ENCODE data around the gene MYO18B.

Gene MYO18B

DNA sequence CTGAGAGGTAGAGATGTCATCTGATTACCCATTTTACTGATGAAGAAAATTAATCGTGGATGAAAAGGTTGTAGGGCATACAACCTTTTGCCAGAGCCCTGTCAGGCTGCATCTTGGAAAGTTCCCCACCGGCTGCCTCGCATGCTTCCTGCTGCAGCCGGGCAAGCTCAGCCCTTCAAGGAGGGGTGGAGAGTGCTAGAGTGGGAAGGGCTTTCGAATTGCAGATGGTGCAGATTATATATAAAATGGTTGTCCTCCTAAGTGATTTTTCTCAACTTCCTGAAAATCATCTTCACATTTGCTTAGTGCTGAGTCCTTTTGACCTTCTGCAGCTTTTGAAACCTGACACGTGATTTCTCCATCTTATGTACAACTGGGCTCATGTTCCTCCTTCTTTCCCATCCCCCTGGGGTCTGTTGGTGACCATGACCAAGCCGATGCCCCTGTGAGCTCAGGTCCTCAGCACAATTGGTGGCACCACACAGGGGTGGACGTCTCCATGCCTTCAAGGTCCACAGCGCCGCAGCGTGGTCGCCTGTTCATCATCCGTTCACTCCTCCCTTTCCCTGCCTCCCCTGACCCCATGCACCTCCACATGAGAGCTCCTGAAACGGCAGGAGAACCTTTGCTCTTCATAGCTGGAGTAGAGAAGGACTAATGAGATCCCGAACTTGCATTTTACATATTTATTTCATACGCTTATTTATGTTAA, 47.6 kb upstream of the MYO18B start:
- no peak for DNase-seq (ENCODE audit: low read depth in 1 of 2, low spot score in 1 of 2)
- TF ChIP-seq, protein P1, sequence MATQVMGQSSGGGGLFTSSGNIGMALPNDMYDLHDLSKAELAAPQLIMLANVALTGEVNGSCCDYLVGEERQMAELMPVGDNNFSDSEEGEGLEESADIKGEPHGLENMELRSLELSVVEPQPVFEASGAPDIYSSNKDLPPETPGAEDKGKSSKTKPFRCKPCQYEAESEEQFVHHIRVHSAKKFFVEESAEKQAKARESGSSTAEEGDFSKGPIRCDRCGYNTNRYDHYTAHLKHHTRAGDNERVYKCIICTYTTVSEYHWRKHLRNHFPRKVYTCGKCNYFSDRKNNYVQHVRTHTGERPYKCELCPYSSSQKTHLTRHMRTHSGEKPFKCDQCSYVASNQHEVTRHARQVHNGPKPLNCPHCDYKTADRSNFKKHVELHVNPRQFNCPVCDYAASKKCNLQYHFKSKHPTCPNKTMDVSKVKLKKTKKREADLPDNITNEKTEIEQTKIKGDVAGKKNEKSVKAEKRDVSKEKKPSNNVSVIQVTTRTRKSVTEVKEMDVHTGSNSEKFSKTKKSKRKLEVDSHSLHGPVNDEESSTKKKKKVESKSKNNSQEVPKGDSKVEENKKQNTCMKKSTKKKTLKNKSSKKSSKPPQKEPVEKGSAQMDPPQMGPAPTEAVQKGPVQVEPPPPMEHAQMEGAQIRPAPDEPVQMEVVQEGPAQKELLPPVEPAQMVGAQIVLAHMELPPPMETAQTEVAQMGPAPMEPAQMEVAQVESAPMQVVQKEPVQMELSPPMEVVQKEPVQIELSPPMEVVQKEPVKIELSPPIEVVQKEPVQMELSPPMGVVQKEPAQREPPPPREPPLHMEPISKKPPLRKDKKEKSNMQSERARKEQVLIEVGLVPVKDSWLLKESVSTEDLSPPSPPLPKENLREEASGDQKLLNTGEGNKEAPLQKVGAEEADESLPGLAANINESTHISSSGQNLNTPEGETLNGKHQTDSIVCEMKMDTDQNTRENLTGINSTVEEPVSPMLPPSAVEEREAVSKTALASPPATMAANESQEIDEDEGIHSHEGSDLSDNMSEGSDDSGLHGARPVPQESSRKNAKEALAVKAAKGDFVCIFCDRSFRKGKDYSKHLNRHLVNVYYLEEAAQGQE (IDR thresholded peaks at IDR 0.05; ENCODE audit: insufficient replicate concordance, low read depth): no peak
- TF ChIP-seq GABPA (IDR thresholded peaks at IDR 0.05; ENCODE audit: low read depth) (no peak), SPI1 (IDR thresholded peaks at IDR 0.05; ENCODE audit: borderline replicate concordance, low read depth) (no peak), POLR2AphosphoS5 (IDR thresholded peaks at IDR 0.05; ENCODE audit: low read depth) (no peak)
- TF ChIP-seq, protein P2, sequence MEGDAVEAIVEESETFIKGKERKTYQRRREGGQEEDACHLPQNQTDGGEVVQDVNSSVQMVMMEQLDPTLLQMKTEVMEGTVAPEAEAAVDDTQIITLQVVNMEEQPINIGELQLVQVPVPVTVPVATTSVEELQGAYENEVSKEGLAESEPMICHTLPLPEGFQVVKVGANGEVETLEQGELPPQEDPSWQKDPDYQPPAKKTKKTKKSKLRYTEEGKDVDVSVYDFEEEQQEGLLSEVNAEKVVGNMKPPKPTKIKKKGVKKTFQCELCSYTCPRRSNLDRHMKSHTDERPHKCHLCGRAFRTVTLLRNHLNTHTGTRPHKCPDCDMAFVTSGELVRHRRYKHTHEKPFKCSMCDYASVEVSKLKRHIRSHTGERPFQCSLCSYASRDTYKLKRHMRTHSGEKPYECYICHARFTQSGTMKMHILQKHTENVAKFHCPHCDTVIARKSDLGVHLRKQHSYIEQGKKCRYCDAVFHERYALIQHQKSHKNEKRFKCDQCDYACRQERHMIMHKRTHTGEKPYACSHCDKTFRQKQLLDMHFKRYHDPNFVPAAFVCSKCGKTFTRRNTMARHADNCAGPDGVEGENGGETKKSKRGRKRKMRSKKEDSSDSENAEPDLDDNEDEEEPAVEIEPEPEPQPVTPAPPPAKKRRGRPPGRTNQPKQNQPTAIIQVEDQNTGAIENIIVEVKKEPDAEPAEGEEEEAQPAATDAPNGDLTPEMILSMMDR (IDR thresholded peaks at IDR 0.05; ENCODE audit: insufficient read depth, low read length): no peak
- H3K27ac ChIP-seq (replicated peaks): no peak overlapping the region
- no peak overlapping the region for H3K4me3 ChIP-seq (replicated peaks; ENCODE audit: insufficient read depth, low read length)
- H3K27me3 ChIP-seq (ENCODE audit: insufficient read depth, poor library complexity, severe bottlenecking): no peaks in the 10 kb centered on the region

DNA sequence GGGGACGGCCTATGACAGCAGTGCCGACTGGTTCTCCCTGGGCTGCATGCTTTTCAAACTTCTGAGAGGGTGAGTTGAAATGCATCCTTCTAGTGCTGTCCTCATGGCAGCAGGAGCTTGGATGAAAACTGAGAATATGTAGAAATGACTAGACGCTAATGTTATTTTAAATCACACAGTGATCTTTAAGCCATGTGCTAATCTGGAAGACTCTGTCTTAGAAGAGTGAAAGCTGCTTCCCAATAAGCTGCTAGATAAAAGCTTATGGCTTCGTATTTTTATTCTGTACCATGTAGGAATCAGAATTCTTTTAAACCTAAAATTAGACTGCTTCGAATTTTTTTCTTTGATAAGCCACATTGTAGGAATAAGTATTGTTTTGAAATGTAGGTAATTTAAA, 46.8 kb upstream of the MYO18B start:
- H3K27ac ChIP-seq (replicated peaks): no peak overlapping the region
- TF ChIP-seq, protein P2 (IDR thresholded peaks at IDR 0.05; ENCODE audit: insufficient read depth, low read length): no peak
- TF ChIP-seq SPI1 (IDR thresholded peaks at IDR 0.05; ENCODE audit: borderline replicate concordance, low read depth) (no peak), POLR2AphosphoS5 (IDR thresholded peaks at IDR 0.05; ENCODE audit: low read depth) (no peak), GABPA (IDR thresholded peaks at IDR 0.05; ENCODE audit: low read depth) (no peak)
- TF ChIP-seq, protein P1 (IDR thresholded peaks at IDR 0.05; ENCODE audit: insufficient replicate concordance, low read depth): no peak
- H3K27me3 ChIP-seq (ENCODE audit: insufficient read depth, poor library complexity, severe bottlenecking): no peaks in the 10 kb centered on the region
- no peak for DNase-seq (ENCODE audit: low read depth in 1 of 2, low spot score in 1 of 2)
- H3K4me3 ChIP-seq (replicated peaks; ENCODE audit: insufficient read depth, low read length): no peak overlapping the region

DNA sequence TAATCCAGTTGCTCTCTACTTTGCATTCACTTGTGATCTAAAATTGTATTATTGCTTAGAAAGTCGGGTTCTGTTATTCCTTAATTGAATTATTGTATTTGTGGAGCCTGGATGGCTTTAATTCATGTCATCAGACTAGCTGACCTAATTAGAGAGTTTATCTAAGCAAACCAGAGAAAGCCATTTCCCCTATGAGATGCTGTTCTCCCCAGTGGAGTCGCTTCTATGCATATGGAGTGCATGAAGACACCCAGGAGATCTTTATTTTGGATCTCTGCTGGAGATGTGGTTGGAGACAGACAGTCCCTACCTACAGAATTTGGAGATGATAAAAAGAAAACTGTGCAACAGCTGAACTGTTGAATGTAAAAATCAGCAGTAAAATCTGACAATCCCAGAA, 45.2 kb upstream of the MYO18B start:
- DNase-seq (ENCODE audit: low read depth in 1 of 2, low spot score in 1 of 2): no peak
- H3K4me3 ChIP-seq (replicated peaks; ENCODE audit: insufficient read depth, low read length): no peak overlapping the region
- TF ChIP-seq SPI1 (IDR thresholded peaks at IDR 0.05; ENCODE audit: borderline replicate concordance, low read depth) (no peak), GABPA (IDR thresholded peaks at IDR 0.05; ENCODE audit: low read depth) (no peak), POLR2AphosphoS5 (IDR thresholded peaks at IDR 0.05; ENCODE audit: low read depth) (no peak)
- TF ChIP-seq, protein P2 (IDR thresholded peaks at IDR 0.05; ENCODE audit: insufficient read depth, low read length): no peak
- TF ChIP-seq, protein P1 (IDR thresholded peaks at IDR 0.05; ENCODE audit: insufficient replicate concordance, low read depth): no peak
- H3K27ac ChIP-seq (replicated peaks): no peak overlapping the region
- H3K27me3 ChIP-seq (ENCODE audit: insufficient read depth, poor library complexity, severe bottlenecking): no peaks in the 10 kb centered on the region
